ENCODE measurements around the gene ARHGAP28. TPM values are rescaled to one million over a fixed set of nuclear protein-coding genes. Genes with fewer than 3 reads are reported as not detected.

The ARHGAP28 gene
- total RNA-seq, 1 experiment from 2014 or later, result not detected

DNA sequence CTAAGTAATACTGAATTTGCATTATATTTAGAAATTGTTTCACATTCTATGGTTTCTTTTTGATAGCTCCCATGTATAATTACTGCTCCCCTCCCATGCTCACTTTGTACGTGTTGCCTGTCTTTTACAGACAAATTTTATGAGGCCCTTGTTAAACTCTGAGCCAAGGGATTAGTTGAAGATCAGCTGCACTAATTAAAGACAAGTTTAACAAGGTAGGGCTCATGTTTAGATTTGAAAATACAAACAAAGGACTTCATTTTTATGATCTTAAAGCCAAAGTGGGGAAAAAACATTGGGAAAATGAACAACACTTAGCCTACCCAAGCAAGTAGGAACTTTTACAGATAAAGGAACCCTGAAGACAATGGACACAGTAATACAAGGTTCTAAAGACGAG, 46.2 kb downstream of the ARHGAP28 start:
- ChIA-PET POLR2A (ENCODE audit: low non-redundant PET) (no interaction called here), CTCF (no interaction called here)
- DNase-seq (ENCODE audit: low spot score), result no peak
- Histone ChIP-seq H3K36me3 (ENCODE audit: insufficient read depth, low read length, poor library complexity, severe bottlenecking) (no peaks in the 10 kb centered on the region), H3K4me3 (ENCODE audit: low read depth, low read length, poor library complexity, severe bottlenecking) (no peak overlapping the region), H3K9me3 (ENCODE audit: low read depth, low read length, poor library complexity, severe bottlenecking) (peaks cover 39% of the 10 kb centered on the region), H3K4me1 (ENCODE audit: insufficient read depth, low read length, poor library complexity, severe bottlenecking) (no peaks in the 10 kb centered on the region), H3K27me3 (replicated peaks; ENCODE audit: insufficient read depth, low read depth, low read length, poor library complexity) (no peaks in the 10 kb centered on the region), H3K27ac (ENCODE audit: low read depth, low read length, poor library complexity, severe bottlenecking) (no peak overlapping the region)
- no TSS peak for BruUV-seq (replicated peaks)
- intact Hi-C loops (cut with micrococcal nuclease; ENCODE audit: unreplicated experiment), result no loop called here
- no peak for TF ChIP-seq EZH2 (IDR thresholded peaks at IDR 0.05; ENCODE audit: borderline replicate concordance, low read depth, low read length, poor library complexity, severe bottlenecking)
- TF ChIP-seq, protein P1, sequence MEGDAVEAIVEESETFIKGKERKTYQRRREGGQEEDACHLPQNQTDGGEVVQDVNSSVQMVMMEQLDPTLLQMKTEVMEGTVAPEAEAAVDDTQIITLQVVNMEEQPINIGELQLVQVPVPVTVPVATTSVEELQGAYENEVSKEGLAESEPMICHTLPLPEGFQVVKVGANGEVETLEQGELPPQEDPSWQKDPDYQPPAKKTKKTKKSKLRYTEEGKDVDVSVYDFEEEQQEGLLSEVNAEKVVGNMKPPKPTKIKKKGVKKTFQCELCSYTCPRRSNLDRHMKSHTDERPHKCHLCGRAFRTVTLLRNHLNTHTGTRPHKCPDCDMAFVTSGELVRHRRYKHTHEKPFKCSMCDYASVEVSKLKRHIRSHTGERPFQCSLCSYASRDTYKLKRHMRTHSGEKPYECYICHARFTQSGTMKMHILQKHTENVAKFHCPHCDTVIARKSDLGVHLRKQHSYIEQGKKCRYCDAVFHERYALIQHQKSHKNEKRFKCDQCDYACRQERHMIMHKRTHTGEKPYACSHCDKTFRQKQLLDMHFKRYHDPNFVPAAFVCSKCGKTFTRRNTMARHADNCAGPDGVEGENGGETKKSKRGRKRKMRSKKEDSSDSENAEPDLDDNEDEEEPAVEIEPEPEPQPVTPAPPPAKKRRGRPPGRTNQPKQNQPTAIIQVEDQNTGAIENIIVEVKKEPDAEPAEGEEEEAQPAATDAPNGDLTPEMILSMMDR (conservative IDR thresholded peaks at IDR 0.05; ENCODE audit: low read depth, low read length), result no peak

DNA sequence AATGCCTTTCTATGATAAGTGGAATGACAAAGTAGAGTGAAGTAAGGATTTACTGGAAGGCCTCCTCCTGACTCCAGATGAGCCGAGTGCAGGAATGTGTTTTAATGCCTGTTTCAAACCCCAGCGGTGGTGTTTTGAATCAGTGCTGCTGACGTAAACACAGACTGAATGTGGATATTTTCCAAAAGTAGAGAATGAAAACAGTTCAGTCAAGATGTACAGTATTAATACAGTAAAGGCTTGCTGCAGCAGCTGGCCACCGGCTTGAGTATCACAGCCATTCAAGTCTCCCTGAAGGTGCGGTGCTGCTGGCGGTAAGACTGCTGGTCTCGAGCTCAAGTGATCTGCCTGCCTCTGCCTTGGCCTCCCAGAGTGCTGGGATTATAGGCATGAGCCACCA, 46.7 kb downstream of the ARHGAP28 start:
- ChIA-PET CTCF (no interaction called here), POLR2A (ENCODE audit: low non-redundant PET) (no interaction called here)
- Histone ChIP-seq H3K4me3 (ENCODE audit: low read depth, low read length, poor library complexity, severe bottlenecking) (no peak overlapping the region), H3K36me3 (ENCODE audit: insufficient read depth, low read length, poor library complexity, severe bottlenecking) (no peaks in the 10 kb centered on the region), H3K27me3 (replicated peaks; ENCODE audit: insufficient read depth, low read depth, low read length, poor library complexity) (no peaks in the 10 kb centered on the region), H3K4me1 (ENCODE audit: insufficient read depth, low read length, poor library complexity, severe bottlenecking) (no peaks in the 10 kb centered on the region), H3K27ac (ENCODE audit: low read depth, low read length, poor library complexity, severe bottlenecking) (no peak overlapping the region), H3K9me3 (ENCODE audit: low read depth, low read length, poor library complexity, severe bottlenecking) (peaks cover 43% of the 10 kb centered on the region)
- no TSS peak for BruUV-seq (replicated peaks)
- no peak for DNase-seq (ENCODE audit: low spot score)
- TF ChIP-seq EZH2 (IDR thresholded peaks at IDR 0.05; ENCODE audit: borderline replicate concordance, low read depth, low read length, poor library complexity, severe bottlenecking), result no peak
- TF ChIP-seq, protein P1 (conservative IDR thresholded peaks at IDR 0.05; ENCODE audit: low read depth, low read length), result no peak
- intact Hi-C loops (cut with micrococcal nuclease; ENCODE audit: unreplicated experiment), result no loop called here

DNA sequence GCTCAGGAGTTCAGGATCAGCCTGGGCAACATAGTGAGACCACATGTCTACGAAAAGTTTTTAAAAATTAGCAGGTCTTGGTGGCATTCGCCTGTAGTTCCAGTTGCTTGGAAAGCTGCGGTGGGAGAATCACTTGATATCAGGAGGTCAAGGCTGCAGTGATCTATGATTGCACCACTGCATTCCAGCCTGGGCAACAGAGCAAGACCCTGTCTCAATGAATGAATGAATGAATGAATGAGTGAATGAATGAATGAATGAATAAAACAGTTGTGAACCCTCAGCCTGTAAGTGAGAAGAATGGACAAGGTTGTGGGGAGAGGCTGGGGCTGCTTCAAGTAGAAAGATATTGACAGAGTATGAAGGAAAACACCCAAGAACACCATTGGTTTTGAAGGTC, 48.0 kb downstream of the ARHGAP28 start:
- TF ChIP-seq, protein P1 (conservative IDR thresholded peaks at IDR 0.05; ENCODE audit: low read depth, low read length), result no peak
- TF ChIP-seq EZH2 (IDR thresholded peaks at IDR 0.05; ENCODE audit: borderline replicate concordance, low read depth, low read length, poor library complexity, severe bottlenecking), result no peak
- CTCF ChIA-PET, result no interaction called here
- Histone ChIP-seq H3K27me3 (replicated peaks; ENCODE audit: insufficient read depth, low read depth, low read length, poor library complexity) (no peaks in the 10 kb centered on the region), H3K27ac (ENCODE audit: low read depth, low read length, poor library complexity, severe bottlenecking) (no peak overlapping the region), H3K4me1 (ENCODE audit: insufficient read depth, low read length, poor library complexity, severe bottlenecking) (no peaks in the 10 kb centered on the region), H3K4me3 (ENCODE audit: low read depth, low read length, poor library complexity, severe bottlenecking) (no peak overlapping the region), H3K9me3 (ENCODE audit: low read depth, low read length, poor library complexity, severe bottlenecking) (peaks cover 44% of the 10 kb centered on the region), H3K36me3 (ENCODE audit: insufficient read depth, low read length, poor library complexity, severe bottlenecking) (no peaks in the 10 kb centered on the region)
- POLR2A ChIA-PET (ENCODE audit: low non-redundant PET), result no interaction called here
- BruUV-seq (replicated peaks), result no TSS peak
- DNase-seq (ENCODE audit: low spot score), result no peak
- intact Hi-C loops (cut with micrococcal nuclease; ENCODE audit: unreplicated experiment), result no loop called here

Measured in A673 (cell line).